Thoracic aorta (tissue), 2 donors: ENCODE data around the gene THAP5. TPM values are rescaled to one million over a fixed set of nuclear protein-coding genes. Genes with fewer than 3 reads are reported as not detected.

ENCODE experiments used
- ATAC-seq: fragments of 150-250 bp; one replicate; pipeline ENCODE4 v1.8.0; 2017; ENCODE audit warnings: low read depth; ENCODE audit not compliant: insufficient number of reproducible peaks, low FRiP score
- DNase-seq: peaks from one replicate; pipeline ENCODE4 v3.0.0-alpha.2; 2020; ENCODE audit warnings: low spot score
- H3K27ac ChIP-seq, 2 donors: fragments of 200-600 bp; sonication (generic); 1 replicate in 1 of 2; 2 replicates in 1 of 2; pipeline ENCODE4 v1.5.1; 2016; ENCODE audit warnings: mild to moderate bottlenecking in 2 of 2, moderate library complexity in 2 of 2
- H3K27me3 ChIP-seq: fragments of 200-600 bp; sonication (generic); replicated peaks from 2 replicates; pipeline ENCODE4 v1.6.0; 2016; ENCODE audit warnings: mild to moderate bottlenecking; ENCODE audit not compliant: insufficient read depth
- H3K36me3 ChIP-seq: fragments of 200-600 bp; sonication (generic); one replicate; pipeline ENCODE4 v1.5.1; 2016
- H3K4me1 ChIP-seq, 2 donors: fragments of 200-600 bp; sonication (generic); 1 replicate in 1 of 2; 2 replicates in 1 of 2; pipeline versions ENCODE4 v1.5.1 to v1.6.0; 2016; ENCODE audit warnings: low read depth in 2 of 2, mild to moderate bottlenecking in 1 of 2; ENCODE audit not compliant: control insufficient read depth in 1 of 2
- H3K4me3 ChIP-seq: fragments of 200-600 bp; sonication (generic); 2 replicates; pipeline ENCODE4 v1.5.1; 2016; ENCODE audit warnings: mild to moderate bottlenecking
- H3K9me3 ChIP-seq: fragments of 200-600 bp; sonication (generic); 2 replicates; pipeline ENCODE4 v1.5.1; 2016
- total RNA-seq, 2 donors: library from RNA; depleted of rRNA; stranded (reverse); fragments of >200 nt; gene quantifications; one replicate each; pipeline versions ENCODE4 v1.1.0 to v1.2.3, GENCODE V29; 2016
- TF ChIP-seq, protein P1 (sequence below): fragments of 200-600 bp; sonication (generic); IDR thresholded peaks from one replicate; pipeline ENCODE4 v1.5.1; 2019; ENCODE audit warnings: antibody characterized with exemption

THAP5 gene
- total RNA-seq, 2 donors from 2014 or later: 17.7 to 40.8 TPM

DNA sequence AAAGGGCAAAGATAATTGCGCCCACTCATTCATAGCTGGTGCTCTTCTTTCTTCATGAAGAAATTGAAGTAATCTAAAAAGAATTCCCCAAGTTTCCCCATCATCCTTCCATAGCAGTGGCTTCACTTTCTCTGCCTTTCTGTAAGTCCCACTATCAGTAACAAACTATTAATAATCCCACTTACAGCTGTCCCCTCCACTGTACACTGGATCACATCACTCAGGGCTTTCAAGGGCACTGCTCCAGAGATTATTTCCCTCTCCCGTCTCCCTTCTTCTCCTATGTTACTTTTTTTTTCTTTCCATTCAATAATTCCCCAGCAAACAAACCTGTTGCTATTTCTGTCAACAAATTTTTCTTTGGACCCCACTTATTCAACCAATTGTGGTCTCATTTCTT, 16.3 kb upstream of the THAP5 start:
- no peak for ATAC-seq
- Histone ChIP-seq H3K27me3 (no peaks in the 10 kb centered on the region), H3K27ac (no peak overlapping the region), H3K4me3 (no peak overlapping the region), H3K36me3 (no peaks in the 10 kb centered on the region), H3K9me3 (no peaks in the 10 kb centered on the region), H3K4me1 (no peaks in the 10 kb centered on the region)
- no peak for DNase-seq
- TF ChIP-seq, protein P1, sequence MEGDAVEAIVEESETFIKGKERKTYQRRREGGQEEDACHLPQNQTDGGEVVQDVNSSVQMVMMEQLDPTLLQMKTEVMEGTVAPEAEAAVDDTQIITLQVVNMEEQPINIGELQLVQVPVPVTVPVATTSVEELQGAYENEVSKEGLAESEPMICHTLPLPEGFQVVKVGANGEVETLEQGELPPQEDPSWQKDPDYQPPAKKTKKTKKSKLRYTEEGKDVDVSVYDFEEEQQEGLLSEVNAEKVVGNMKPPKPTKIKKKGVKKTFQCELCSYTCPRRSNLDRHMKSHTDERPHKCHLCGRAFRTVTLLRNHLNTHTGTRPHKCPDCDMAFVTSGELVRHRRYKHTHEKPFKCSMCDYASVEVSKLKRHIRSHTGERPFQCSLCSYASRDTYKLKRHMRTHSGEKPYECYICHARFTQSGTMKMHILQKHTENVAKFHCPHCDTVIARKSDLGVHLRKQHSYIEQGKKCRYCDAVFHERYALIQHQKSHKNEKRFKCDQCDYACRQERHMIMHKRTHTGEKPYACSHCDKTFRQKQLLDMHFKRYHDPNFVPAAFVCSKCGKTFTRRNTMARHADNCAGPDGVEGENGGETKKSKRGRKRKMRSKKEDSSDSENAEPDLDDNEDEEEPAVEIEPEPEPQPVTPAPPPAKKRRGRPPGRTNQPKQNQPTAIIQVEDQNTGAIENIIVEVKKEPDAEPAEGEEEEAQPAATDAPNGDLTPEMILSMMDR: no peak

DNA sequence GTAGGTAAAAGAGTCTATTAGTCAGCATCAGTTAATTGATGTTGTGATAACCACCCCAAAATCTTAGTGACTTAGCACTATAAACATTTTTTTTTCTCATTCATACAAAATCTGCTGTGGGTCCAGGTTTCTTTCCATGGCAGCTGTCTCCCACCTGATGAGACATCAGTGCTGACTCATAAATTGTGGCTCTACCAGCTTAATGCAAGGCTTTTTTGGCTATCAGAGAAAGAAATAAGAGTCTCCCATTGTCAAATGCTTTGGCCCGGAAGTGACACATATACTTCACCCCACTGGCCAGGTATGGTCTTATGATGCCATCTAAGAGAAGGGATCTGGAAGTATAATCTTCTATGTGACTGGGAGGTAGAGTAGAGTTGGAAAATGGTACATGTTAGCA, 14.7 kb upstream of the THAP5 start:
- Histone ChIP-seq H3K36me3 (peaks cover 3% of the 10 kb centered on the region), H3K4me3 (no peak overlapping the region), H3K4me1 (no peaks in the 10 kb centered on the region), H3K9me3 (no peaks in the 10 kb centered on the region), H3K27me3 (no peaks in the 10 kb centered on the region), H3K27ac (no peak overlapping the region)
- no peak for ATAC-seq
- TF ChIP-seq, protein P1: no peak
- no peak for DNase-seq

DNA sequence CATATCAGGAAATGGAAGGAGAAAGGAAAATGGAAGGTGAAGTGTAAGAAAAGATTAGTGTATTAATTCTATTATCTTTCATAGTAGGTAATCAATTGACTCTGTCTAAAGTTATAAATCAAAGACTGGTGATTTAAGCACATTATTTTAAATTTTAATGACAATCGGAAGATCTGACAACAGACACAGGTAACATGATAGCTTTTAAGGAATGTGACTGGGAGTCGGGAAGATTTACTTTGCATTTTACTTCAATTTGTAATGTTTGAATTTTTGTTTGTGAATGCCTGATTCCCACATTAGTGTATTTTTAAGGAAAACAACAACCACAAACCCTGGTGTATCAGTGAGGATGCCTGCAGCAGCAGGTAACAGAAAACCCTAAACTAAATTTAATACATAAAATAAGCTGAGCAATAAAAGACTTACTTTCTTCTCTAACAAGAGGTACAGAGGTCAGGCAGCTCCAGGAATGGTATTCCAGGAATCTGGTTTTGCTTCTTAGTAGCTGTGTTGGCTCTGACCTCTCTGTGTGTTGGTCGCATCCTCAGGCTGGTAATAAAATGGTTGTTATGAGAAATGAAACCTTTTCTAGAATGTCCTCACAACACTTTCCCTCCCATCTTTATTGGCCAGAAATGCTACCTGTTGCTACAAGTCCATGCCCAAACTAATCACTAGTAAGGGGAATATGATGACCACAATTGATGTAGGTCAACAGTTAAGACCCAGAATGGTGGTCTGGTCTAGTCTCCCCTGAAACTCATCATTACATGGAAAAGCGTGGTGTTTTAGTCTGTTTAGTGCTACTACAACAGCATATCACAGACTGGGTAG, 12.4 kb upstream of the THAP5 start:
- Histone ChIP-seq H3K4me1 (no peaks in the 10 kb centered on the region), H3K27ac (no peak overlapping the region), H3K4me3 (no peak overlapping the region), H3K27me3 (no peaks in the 10 kb centered on the region), H3K9me3 (no peaks in the 10 kb centered on the region), H3K36me3 (peaks cover 10% of the 10 kb centered on the region)
- DNase-seq (no peak), ATAC-seq (no peak)
- TF ChIP-seq, protein P1: no peak

DNA sequence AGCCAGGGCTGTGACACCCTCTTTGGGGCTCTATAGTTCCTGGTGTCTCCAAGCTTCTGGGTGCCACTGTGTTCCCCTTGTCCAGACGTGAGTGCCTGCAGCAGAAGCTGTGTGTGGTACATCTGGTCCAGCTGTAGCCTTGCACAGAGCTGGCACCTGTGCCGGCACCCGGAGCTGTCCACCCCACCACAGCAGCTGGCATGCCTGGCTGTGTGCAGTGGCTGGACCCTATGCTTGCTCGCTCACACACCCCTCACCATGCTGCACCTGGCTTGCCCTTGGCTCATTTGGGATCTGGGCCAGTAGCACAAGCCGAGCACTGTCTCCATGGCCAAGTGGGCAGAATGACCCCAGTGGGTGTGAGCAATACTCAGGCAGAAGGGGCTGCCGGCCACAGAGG, 10.8 kb upstream of the THAP5 start:
- DNase-seq (no peak), ATAC-seq (no peak)
- Histone ChIP-seq H3K27me3 (no peaks in the 10 kb centered on the region), H3K9me3 (no peaks in the 10 kb centered on the region), H3K27ac (no peak overlapping the region), H3K36me3 (peaks cover 10% of the 10 kb centered on the region), H3K4me1 (no peaks in the 10 kb centered on the region), H3K4me3 (no peak overlapping the region)
- TF ChIP-seq, protein P1: no peak

DNA sequence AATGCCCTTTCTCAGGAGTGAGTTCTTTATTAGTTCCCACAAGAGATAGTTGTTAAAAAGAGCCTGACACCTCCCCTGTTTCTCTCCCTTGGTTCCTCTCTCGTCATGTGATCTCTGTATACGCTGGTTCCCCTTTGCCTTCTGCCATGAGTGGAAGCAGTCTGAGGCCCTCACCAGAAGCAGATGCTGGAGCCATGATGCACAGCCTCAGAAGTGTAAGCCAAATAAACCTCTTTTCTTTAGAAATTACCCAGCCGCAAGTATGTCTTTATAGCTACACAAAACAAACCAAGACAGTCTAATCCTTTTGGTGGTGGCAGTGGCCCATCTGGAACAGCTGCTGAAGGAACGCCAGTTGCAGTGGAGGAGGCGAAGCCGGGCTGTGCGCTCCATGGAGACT, 9.4 kb upstream of the THAP5 start:
- Histone ChIP-seq H3K4me3 (no peak overlapping the region), H3K27me3 (no peaks in the 10 kb centered on the region), H3K27ac (no peak overlapping the region), H3K9me3 (no peaks in the 10 kb centered on the region), H3K36me3 (peaks cover 10% of the 10 kb centered on the region), H3K4me1 (no peaks in the 10 kb centered on the region)
- TF ChIP-seq, protein P1: no peak
- no peak for ATAC-seq
- no peak for DNase-seq
